Hematopoietic multipotent progenitor cell treated with erythropoietin and hydrocortisone succinate and interleukin-3 and kit ligand, for 15 days (in vitro differentiated cells): ENCODE measurements around the gene TSPAN9.

ENCODE experiments used
- DNase-seq: peaks from one replicate; pipeline ENCODE4 v3.0.0-alpha.2; 2015; ENCODE audit warnings: low spot score

Gene TSPAN9

GRCh38 chr12:3141339-3142321 is 64.5 kb downstream of the TSPAN9 start:
- DNase-seq, result no peak

- no peak for DNase-seq
These were observed 65.2 kb downstream of the TSPAN9 start for GRCh38 chr12:3142386-3142785.

- DNase-seq, result no peak
These were observed 67.3 kb downstream of the TSPAN9 start for GRCh38 chr12:3144495-3144894.

GRCh38 chr12:3145033-3145432 is 67.9 kb downstream of the TSPAN9 start:
- no peak for DNase-seq

- DNase-seq, result no peak
These were observed 68.5 kb downstream of the TSPAN9 start for GRCh38 chr12:3145546-3146310.

GRCh38 chr12:3147260-3147659 is 70.1 kb downstream of the TSPAN9 start:
- DNase-seq, result no peak

- no peak for DNase-seq
These were observed 71.3 kb downstream of the TSPAN9 start for GRCh38 chr12:3148366-3149000.

- no peak for DNase-seq
These were observed 72.5 kb downstream of the TSPAN9 start for GRCh38 chr12:3149515-3150307.

GRCh38 chr12:3150308-3150670 is 73.1 kb downstream of the TSPAN9 start:
- DNase-seq, result no peak

GRCh38 chr12:3150931-3151835 is 74.0 kb downstream of the TSPAN9 start:
- DNase-seq, result no peak

GRCh38 chr12:3152011-3152511 is 74.9 kb downstream of the TSPAN9 start:
- no peak for DNase-seq

- no peak for DNase-seq
These were observed 75.7 kb downstream of the TSPAN9 start for GRCh38 chr12:3152892-3153291.

GRCh38 chr12:3154006-3154405 is 76.8 kb downstream of the TSPAN9 start:
- DNase-seq, result no peak

GRCh38 chr12:3155702-3156370 is 78.7 kb downstream of the TSPAN9 start:
- no peak for DNase-seq

GRCh38 chr12:3157581-3158323 is 80.6 kb downstream of the TSPAN9 start:
- DNase-seq, result no peak

GRCh38 chr12:3158851-3159465 is 81.8 kb downstream of the TSPAN9 start:
- no peak for DNase-seq

- no peak for DNase-seq
These were observed 82.9 kb downstream of the TSPAN9 start for GRCh38 chr12:3160081-3160480.

- DNase-seq, result no peak
These were observed 84.7 kb downstream of the TSPAN9 start for GRCh38 chr12:3161861-3162260.
